ENCODE results near the gene NT5C2.
A peak's percentile ranks its signal among the peaks of the same experiment; 100 is the strongest.
"Not testable (repeated sequence)": the region's sequence is repeated elsewhere in the genome, so short reads cannot be mapped to it uniquely, and the experiment has no call there.

The NT5C2 gene

DNA sequence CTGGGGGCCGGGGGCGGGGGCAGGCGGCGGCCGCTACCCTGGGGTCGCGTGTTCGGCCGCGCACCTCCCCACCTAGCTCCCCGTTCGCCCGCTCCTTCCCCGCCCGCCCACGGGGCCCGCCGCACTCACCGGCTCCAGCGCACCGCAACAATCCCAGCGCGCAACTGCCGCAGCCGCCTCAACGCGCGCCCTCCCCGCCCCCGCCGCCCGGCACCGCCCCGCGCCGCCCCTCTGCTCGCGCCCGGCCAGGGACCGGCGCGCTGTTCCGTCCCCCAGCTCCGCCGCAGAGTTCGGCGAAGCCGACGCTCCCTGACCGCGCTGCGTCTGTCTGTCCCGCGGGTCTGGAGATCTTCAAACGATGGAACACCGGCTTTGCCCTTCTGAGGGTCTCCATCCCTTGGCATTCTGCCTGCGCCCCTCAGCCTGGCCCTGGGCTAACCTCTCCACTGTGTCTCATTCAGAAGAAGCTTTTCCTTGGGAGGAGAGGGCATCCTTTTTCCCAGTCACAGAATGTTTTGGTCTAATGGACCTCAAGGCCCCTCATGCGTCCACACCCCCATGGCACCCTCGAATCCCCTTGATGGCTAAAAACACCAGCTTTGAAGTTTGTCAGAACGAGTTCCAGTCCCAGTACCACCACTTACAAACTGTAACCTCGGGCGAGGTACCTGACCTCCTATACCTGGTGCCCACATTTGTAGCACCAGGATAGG, at the start of gene NT5C2:
Gene NT5C2 (minus strand): TSS at position 166 of the 713 bp plus-strand sequence. CDS start 18,314 bp downstream, outside the sequence.
- DNase-seq (ENCODE audit: low spot score), result peak; percentile 65

DNA sequence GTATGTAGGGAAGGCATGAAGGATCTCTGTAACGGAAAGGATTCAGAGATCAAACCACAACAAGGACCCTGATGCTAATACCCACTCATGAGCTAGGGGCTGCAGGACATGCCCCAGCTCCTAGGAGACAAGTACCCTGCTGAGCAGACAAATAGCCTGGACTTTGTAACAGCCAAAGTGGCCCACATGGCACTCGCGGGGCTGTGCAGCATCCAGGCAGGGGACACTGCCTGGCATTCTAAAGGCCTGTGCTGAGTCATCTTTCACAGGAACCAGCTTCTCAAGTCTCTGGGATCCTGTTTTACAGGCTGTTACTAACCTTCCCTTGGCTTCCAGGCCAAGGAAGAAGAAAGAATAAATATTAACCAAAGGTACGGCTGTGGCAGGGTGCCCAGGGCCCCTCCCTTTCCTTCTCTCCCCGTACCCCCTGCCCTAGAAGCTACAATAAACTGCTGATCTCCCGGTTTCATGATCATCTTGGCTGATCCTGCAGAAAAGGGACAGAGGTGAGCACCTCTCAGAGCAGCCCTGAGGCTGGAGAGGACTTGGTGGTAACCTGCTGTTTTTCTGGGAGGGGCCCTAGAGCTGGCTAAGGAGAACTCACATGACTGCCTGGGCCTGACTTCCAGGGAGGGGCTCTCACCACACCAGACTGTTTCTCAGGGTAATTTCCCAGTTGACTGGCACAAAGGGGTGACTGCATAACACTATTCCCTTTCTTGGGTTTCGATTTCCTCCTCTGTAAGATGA, 48.4 kb upstream of the NT5C2 start:
- peak; percentile 66 for DNase-seq (ENCODE audit: low spot score)

DNA sequence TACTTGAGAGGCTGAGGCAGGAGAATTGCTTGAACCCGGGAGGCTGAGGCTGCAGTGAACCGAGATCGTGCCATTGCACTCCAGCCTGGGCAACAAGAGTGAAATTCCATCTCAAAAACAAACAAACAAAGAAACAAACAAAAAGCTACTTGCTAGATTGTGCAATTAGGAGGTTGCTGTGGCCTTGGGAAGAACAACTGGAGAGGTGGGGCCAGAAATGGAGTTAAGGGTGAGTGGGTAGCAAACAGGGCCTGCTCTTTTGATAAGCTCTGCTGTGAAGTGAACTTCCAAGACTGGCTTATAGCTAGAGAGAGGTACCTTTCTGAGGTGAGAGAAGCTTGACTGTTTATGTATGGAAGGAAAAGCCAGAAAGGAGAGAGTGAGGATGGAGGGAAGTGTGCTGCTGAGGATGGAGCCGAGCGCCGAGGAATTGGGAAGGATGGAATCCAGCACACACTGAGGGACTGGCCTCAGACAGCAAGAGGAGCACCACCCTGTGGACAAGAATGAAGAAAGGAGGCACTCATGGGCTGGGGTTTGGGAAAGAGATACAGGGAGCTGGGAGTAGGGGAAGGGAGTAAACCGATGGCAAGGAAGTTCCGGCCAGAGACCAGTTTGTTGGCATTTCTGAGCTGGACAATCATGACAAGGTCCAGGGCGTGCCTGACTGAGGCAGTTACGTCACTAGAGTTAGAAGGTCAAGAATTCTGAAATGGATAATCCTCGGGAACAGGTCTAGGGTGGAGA, 45.6 kb upstream of the NT5C2 start:
- peak; percentile 82 for DNase-seq (ENCODE audit: low spot score)

DNA sequence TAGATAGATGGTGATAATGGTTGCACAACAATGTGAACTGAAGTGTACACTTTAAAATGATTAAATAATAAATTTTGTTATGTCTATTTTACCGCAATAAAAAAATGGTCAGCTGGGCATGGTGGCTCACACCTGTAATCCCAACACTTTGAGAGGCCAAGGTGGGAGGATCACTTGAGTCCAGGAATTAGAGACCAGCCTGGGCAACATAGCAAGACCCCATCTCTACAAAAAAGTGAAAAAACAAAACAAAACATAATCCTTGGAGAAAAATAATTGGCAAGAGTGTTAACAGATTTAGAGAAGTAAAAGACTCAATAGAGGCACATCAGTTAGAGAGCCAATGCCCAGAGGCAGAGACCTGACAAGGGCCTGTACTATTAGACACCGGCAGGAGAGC, 42.7 kb upstream of the NT5C2 start:
- DNase-seq (ENCODE audit: low spot score), result no peak

DNA sequence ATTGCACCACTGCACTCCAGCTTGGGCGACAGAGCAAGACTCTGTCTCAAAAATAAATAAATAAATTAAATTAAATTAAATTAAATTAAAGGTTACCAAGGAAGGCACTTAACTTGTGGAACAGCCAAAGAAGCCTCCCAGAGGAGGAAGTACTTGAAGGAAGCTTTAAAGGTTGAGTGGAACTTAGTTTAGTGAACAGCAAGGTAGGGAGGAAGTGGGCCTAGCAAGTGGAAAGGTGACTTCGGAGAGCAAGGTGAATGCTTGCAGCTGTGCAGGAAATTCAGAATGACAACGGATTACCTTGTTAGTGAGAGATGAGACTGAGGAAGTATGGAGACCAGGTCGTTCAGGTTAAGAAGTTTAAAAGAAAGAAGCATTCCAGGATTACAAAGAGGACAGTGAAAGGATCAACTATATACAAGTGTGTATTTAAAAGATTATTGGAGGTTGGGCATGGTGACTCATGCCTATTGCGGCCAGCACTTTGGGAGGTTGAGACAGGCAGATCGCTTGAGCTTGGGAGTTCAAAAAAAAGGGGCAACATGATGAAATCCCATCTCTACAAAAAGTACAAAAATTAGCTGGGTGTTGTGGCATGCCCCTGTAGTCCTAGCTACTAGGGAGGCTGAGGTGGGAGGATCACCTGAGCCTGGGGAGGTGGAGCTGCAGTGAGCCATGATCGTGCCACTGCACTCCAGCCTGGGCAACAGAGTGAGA, 39.9 kb upstream of the NT5C2 start:
- no peak for DNase-seq (ENCODE audit: low spot score)

DNA sequence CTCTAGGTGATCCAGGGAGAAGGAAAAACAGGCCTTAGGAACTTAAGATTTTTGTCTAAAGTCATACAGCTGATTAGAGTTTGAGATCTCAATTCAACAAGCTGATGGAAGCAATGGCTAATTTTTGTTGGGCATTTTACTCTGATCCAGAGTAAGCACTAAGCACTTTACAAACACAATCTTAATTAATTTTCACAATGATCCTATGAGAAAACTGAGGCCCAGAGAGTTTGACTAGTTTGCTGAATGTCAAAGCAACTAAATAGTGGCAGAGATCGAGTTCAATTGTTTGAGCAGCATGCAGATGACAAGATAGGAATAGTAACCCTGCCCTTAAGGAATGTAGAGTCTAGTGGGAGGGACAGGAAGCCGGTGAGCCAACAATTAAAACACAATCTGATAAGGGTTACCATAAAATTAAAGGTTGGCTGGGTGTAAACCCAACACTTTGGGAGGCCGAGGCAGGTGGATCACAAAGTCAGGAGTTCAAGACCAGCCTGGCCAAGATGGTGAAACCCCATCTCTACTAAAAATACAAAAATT, 39.1 kb upstream of the NT5C2 start:
- DNase-seq (ENCODE audit: low spot score), result no peak

DNA sequence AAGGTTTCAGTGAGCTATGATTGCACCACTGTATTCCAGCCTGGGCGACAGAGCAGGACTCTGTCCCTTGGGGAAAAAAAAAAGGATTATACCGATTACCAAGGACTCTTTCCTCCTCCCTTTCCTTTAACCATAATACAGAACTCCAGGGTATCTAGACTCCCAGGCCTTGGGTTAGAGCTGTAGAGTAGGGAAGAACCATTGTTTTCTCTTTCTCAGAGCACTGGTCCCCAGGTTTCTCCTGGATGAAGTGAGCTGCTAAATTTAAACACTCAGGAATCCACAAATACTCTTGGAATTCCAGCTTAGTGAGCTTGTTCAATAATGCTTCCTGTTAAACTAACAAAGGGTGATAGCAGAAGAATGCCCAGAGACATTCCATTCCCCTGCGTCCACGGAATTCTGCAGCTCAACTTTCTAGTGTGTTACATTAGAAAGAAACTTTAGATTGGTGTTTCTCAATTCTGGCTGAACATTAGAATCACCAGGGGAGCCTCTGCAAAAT, 38.0 kb upstream of the NT5C2 start:
- DNase-seq (ENCODE audit: low spot score), result peak; percentile 88

DNA sequence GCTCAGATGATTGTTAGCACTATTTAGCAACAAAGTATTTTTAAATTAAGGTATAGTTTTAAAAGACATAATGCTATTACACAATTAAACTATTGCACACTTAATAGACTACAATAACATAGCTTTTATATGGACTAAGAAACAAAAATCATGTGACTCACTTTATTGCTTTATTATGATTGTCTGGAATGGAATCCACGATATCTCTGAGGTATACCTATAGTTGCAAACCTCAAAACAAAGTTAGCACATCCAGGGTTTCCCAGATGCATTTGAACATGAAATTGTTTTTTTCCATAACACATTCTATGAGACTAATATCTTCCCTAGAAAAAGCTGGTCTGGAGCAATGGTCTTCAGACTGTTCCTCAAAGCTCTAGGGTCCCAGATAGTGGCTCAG, 34.3 kb upstream of the NT5C2 start:
- DNase-seq (ENCODE audit: low spot score), result no peak

DNA sequence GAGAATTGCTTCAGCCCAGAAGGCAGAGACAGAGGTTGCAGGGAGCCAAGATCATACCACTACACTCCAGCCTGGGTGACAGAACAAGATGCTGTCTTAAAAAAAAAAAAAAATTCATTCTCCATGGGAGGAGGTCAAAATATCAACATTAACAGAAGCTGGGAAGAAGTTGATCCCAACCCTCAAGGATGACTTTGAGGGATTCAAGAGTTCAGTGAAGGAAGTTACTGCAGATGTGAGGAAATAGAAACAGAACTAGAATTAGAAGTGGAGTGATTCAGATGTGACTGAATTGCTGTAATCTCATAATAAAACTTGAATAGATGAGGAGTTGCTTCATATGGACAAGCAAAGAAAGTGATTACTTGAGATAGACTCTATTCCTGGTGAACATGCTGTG, 32.9 kb upstream of the NT5C2 start:
- DNase-seq (ENCODE audit: low spot score), result no peak

DNA sequence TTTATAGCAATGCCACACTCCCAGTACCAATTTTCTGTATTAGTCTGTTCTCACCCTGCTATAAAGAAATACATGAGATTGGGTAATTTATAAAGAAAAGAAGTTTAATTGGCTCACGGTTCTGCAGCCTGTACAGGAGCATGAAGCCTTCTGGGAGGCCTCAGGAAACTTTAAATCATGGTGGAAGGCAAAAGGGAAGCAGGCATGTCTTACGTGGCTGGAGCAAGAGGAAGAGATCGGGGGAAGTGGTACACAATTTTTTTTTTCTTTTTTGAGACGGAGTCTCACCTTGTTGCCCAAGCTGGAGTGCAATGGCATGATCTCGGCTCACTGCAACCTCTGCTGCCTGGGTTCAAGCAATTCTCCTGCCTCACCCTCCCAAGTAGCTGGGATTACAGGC, 31.6 kb upstream of the NT5C2 start:
- not testable (repeated sequence) for DNase-seq (ENCODE audit: low spot score)

DNA sequence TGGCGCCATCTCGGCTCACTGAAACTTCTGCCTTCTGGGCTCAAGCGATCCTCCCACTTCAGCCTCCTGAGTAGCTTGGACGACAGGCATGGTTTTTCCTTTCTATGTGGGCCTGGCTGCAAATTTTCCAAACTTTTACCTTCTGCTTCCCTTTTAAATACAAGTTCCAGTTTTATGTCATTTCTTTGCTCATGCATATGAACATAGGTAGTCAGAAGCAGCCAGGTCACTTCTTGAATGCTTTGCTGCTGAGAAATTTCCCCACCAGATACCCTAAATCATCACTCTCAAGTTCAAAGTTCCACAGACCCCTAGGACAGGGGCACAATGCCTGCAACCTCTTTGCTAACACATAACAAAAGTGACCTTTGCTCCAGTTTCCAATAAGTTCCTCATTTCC, 31.1 kb upstream of the NT5C2 start:
- DNase-seq (ENCODE audit: low spot score), result no peak

DNA sequence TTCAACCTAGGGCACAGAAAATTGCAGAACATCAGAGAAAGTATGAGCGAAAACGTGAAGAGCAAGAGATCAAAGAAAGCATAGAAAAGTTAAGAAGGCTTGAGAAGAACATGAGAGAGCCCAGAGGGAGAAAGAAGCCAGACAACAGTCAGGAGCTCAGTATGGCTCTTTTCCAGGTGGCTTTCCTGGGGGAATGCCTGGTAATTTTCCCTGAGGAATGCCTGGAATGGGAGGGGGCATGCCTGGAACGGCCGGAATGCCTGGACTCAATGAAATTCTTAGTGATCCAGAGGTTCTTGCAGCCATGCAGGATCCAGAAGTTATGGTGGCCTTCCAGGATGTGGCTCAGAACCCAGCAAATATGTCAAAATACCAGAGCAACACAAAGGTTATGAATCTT, 23.3 kb upstream of the NT5C2 start:
- DNase-seq (ENCODE audit: low spot score), result not testable (repeated sequence)

DNA sequence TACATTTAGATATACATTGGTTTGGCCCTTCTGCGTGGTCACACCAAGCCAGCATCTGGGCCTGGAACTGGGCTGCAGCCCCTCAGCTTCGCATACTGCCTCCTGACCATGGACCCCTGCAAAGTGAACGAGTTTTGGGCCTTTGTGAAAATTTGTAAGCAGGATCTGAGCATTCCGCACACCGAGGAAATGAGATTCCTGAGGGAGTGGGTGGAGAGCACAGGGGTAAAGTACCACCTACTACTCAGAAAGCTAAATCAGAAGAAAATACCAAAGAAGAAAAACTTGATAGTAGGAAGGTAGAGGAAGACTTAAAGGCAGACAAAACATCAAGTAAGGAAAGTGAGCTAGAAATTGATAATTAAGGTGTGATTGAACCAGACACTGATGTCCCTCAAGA, 22.5 kb upstream of the NT5C2 start:
- no peak for DNase-seq (ENCODE audit: low spot score)

DNA sequence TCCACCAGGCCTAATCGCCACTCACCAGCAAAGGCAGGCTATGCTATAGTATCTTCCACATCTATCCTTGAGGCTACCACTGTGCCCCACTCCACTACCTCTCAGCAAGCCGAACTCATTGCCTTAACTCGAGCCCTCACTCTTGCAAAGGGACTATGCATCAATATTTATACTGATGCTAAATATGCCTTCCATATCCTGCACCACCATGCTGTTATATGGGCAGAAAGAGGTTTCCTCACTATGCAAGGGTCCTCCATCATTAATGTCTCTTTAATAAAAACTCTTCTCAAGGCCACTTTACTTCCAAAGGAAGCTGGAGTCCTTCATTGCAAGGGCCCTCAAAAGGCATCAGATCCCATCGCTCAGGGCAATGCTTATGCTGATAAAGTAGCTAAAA, 17.2 kb upstream of the NT5C2 start:
- not testable (repeated sequence) for DNase-seq (ENCODE audit: low spot score)

DNA sequence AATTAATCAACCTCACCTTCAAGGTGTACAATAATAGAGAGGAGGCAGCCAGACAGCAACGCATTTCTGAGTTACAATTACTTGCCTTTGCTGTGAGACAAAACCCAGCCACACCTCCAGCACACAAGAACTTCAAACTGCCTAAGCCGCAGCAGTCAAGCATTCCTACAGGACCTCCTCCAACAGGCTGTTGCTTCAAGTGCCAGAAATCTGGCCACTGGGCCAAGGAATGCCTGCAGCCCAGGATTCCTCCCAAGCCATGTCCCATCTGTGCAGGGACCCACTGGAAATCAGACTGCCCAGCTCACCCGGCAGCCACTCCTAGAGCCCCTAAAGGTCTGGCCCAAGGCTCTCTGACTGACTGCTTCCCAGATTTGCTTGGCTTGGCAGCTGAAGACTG, 14.6 kb upstream of the NT5C2 start:
- not testable (repeated sequence) for DNase-seq (ENCODE audit: low spot score)

DNA sequence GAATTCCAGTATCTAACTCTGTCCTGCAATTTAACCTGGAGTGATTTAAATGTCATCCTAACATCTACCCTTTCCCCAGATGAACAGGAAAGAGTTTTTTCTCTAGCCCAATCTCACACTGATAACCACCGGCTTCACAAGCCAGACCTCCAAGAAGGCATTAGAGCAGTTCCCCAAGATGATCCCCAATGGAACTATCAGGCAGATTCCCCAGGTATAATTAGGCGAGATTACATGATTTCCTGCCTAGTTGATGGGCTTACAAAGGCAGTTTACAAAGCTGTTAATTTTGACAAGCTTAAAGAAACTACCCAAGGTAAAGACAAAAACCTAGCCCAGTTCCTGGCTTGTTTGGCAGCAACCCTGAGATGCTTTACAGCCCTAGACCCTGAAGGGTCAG, 14.1 kb upstream of the NT5C2 start:
- DNase-seq (ENCODE audit: low spot score), result no peak

DNA sequence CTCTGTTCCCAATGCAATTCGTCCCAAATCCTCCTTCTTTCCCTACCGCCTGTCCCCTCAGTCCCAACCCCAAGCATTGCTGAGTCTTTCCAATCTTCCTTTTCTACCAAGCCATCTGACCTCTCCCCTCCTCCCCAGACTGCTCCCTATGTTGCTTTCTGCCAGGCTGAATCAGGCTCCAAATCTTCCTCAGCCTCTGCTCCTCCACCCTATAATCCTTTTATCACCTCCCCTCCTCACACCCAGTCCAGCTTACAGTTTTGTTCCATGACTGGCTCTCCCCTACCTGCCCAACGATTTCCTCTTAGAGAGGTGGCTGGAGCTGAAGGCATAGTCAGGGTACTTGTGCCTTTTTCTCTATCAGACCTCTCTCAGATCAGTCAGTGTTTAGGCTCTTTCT, 13.6 kb upstream of the NT5C2 start:
- not testable (repeated sequence) for DNase-seq (ENCODE audit: low spot score)

DNA sequence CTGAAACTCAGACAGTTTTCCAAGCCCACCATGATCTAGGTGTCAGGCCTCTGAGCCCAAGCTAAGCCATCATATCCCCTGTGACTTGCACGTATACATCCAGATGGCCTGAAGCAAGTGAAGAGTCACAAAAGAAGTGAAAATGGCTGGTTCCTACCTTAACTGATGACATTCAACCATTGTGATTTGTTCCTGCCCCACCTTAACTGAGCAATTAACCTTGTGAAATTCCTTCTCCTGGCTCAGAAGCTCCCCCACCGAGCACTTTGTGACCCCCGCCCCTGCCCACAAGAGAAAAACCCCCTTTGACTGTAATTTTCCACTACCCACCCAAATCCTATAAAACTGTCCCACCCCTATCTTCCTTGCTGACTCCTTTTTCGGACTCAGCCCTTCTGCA, 12.3 kb upstream of the NT5C2 start:
- DNase-seq (ENCODE audit: low spot score), result not testable (repeated sequence)

DNA sequence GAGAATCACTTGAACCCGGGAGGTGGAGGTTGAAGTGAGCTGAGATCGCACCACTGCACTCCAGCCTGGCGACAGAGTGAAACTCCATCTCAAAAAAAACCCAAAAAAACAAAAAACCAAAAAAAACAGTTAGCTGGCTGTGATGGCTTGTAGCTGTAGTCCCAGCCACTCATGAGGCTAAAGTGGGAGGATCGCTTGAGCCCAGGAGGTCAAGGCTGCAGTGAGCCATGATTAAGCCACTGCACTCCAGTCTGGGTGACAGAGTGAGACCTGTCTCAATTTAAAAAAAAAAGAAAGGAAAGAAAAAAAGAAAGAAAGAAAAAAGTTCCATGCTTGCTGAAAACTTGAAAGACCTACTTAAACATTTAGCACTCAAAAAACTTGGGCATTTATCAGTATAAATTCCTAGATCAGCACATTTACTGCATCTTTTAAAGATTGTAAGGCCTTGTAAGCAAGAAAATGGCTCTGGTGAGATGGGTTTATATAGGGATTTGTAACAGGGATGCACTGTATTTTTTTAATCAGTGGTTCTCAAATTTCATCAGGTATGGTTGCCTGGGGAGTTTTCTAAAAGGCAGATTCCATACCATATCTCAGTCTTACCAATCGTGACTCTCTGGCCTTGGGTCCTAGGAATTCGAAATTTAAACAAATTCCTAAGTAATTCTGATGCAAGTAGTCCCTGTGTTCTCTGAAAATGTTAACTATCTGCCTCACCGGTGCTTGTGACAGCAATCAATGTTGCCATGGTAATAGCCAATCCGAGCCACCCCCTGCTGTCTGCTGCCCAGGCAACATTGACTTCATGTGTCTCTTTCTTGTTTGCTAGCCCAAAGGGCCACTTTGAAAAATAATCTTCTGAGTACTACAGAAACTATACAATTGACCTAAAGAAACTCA, 11.5 kb upstream of the NT5C2 start:
- DNase-seq (ENCODE audit: low spot score), result peak; percentile 73

DNA sequence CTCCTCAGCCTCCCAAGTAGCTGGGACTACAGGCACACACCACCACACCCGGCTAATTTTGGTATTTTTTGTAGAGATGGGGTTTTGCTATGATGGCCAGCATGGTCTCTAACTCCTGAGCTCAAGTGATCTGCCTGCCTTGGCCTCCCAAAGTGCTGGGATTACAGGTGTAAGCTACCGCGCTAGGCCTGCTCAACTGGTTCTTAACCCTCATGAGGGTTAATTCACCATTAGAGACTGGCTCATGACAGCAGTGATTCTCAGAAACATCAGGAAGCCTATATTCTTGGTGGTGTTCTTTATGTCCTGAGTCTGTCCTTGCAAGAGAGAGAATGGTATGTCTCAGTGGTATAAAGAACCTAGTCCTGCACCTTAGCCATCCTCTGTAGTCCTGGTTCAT, 10.4 kb upstream of the NT5C2 start:
- no peak for DNase-seq (ENCODE audit: low spot score)

DNA sequence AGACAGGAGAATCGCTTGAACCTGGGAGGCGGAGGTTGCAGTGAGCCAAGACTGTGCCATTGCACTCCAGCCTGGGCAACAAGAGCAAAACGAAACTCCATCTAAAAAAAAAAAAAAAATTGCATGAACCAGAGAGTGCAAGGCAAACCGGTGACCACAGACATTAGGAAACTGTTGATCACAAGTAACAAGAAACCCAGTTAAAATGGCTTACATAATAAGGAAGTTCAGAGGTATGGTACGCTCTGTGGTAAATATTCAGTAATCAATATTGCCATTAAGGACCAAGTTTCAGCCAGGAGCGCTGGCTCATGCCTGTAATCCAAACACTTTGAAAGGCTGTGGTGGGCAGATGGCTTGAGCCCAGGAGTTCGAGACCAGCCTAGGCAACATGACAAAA, 9.2 kb upstream of the NT5C2 start:
- DNase-seq (ENCODE audit: low spot score), result no peak

All from cerebellar cortex (tissue), 1 donor.